Right atrium auricular region (tissue), 2 donors: Measurements from ENCODE around the gene MAFG. TPM values are rescaled to one million over a fixed set of nuclear protein-coding genes. Genes with fewer than 3 reads are reported as not detected.

Experiments
- DNase-seq: peaks from one replicate; pipeline ENCODE4 v3.0.0-alpha.2; 2019; ENCODE audit warnings: low spot score
- H3K27ac ChIP-seq, 2 donors: fragments of 200-600 bp; sonication (generic); 1 replicate in 1 of 2; 2 replicates in 1 of 2; pipeline ENCODE4 v1.5.1; 2016 to 2019
- H3K27me3 ChIP-seq, 2 donors: fragments of 200-600 bp; sonication (generic); one replicate each; pipeline versions ENCODE4 v1.5.1 to v1.6.0; 2017 to 2019
- H3K36me3 ChIP-seq: fragments of 200-600 bp; sonication (generic); one replicate; pipeline ENCODE4 v1.5.1; 2016
- H3K4me1 ChIP-seq, 2 donors: fragments of 200-600 bp; sonication (generic); one replicate each; pipeline versions ENCODE4 v1.5.1 to v1.6.0; 2017 to 2019
- H3K4me3 ChIP-seq, 2 donors: fragments of 200-600 bp; sonication (generic); 1 replicate in 1 of 2; 2 replicates in 1 of 2; pipeline ENCODE4 v1.5.1; 2017 to 2019; ENCODE audit warnings: mild to moderate bottlenecking in 1 of 2, moderate library complexity in 1 of 2
- H3K9me3 ChIP-seq, 2 donors: fragments of 200-600 bp; sonication (generic); one replicate each; pipeline ENCODE4 v1.5.1; 2019
- CTCF ChIP-seq, 2 donors: fragments of 200-600 bp; sonication (generic); IDR thresholded peaks; one replicate each; pipeline ENCODE4 v1.5.1; 2019; ENCODE audit warnings: antibody characterized with exemption in 2 of 2
- total RNA-seq, 2 donors: library from RNA; depleted of rRNA; stranded (reverse); fragments of >200 nt; gene quantifications; one replicate each; pipeline ENCODE4 v1.1.0, GENCODE V29; 2016

MAFG gene
- total RNA-seq, 2 donors from 2014 or later = 21.8 to 26.5 TPM

GRCh38 chr17:81935709-81936084 lies 8.2 kb upstream of the MAFG start:
- Histone ChIP-seq H3K4me1 (peaks cover 0 to 29% of the 10 kb centered on the region in 2 donors), H3K36me3 (no peaks in the 10 kb centered on the region), H3K27ac (no peak overlapping the region), H3K9me3 (no peaks in the 10 kb centered on the region), H3K27me3 (no peaks in the 10 kb centered on the region), H3K4me3 (no peak overlapping the region)
- no peak for DNase-seq
- TF ChIP-seq CTCF (IDR thresholded peaks at IDR 0.05) = no peak

- TF ChIP-seq CTCF (IDR thresholded peaks at IDR 0.05) = no peak
- DNase-seq = no peak
- peaks cover 0 to 22% of the 10 kb centered on the region in 2 donors for H3K4me1 ChIP-seq
- no peaks in the 10 kb centered on the region for H3K27me3 ChIP-seq
- no peak overlapping the region for H3K4me3 ChIP-seq
- H3K36me3 ChIP-seq = no peaks in the 10 kb centered on the region
- no peaks in the 10 kb centered on the region for H3K9me3 ChIP-seq
- H3K27ac ChIP-seq = no peak overlapping the region
Observed at GRCh38 chr17:81934850-81935708, 7.5 kb upstream of the MAFG start.

- Histone ChIP-seq H3K36me3 (no peaks in the 10 kb centered on the region), H3K4me3 (no peak overlapping the region), H3K27ac (no peak overlapping the region), H3K4me1 (peaks cover 0 to 17% of the 10 kb centered on the region in 2 donors), H3K9me3 (no peaks in the 10 kb centered on the region), H3K27me3 (no peaks in the 10 kb centered on the region)
- no peak for DNase-seq
- TF ChIP-seq CTCF (IDR thresholded peaks at IDR 0.05) = no peak
Observed at GRCh38 chr17:81934098-81934757, 6.7 kb upstream of the MAFG start.

- TF ChIP-seq CTCF (IDR thresholded peaks at IDR 0.05) = no peak
- no peak overlapping the region for H3K27ac ChIP-seq
Observed at GRCh38 chr17:81933178-81933699, 5.7 kb upstream of the MAFG start.

GRCh38 chr17:81932333-81932983 lies 4.9 kb upstream of the MAFG start:
- Histone ChIP-seq H3K27me3 (no peaks in the 10 kb centered on the region), H3K4me1 (peaks cover 0 to 23% of the 10 kb centered on the region in 2 donors), H3K9me3 (no peaks in the 10 kb centered on the region), H3K36me3 (no peaks in the 10 kb centered on the region), H3K4me3 (no peak overlapping the region), H3K27ac (no peak overlapping the region)
- no peak for TF ChIP-seq CTCF (IDR thresholded peaks at IDR 0.05)
- no peak for DNase-seq

More at GRCh38 chr17:81933178-81933699, 5.7 kb upstream of the MAFG start:
- H3K4me1 ChIP-seq = peaks cover 0 to 24% of the 10 kb centered on the region in 2 donors
- H3K36me3 ChIP-seq = no peaks in the 10 kb centered on the region
- no peaks in the 10 kb centered on the region for H3K27me3 ChIP-seq
- no peak for DNase-seq
- H3K9me3 ChIP-seq = no peaks in the 10 kb centered on the region
- no peak overlapping the region for H3K4me3 ChIP-seq
